ENCODE results near the gene RAX2.

Gene RAX2

GRCh38 chr19:3782330-3782729, 10.3 kb upstream of the RAX2 start:
- H3K27me3 ChIP-seq (ENCODE audit: control insufficient read depth, insufficient read depth, low read length), result peaks cover 6% of the 10 kb centered on the region
- H3K4me3 ChIP-seq (ENCODE audit: low read length), result no peak overlapping the region

GRCh38 chr19:3781603-3782002, 9.6 kb upstream of the RAX2 start:
- H3K27ac ChIP-seq (ENCODE audit: low read depth, low read length), result no peak overlapping the region
- H3K27me3 ChIP-seq (ENCODE audit: control insufficient read depth, insufficient read depth, low read length), result peaks cover 6% of the 10 kb centered on the region
- H3K4me3 ChIP-seq (ENCODE audit: low read length), result no peak overlapping the region
- H3K4me1 ChIP-seq (ENCODE audit: control insufficient read depth, insufficient read depth, low read length), result no peaks in the 10 kb centered on the region
- H3K36me3 ChIP-seq (ENCODE audit: control insufficient read depth, insufficient read depth, low read length), result no peaks in the 10 kb centered on the region
- no peak overlapping the region for H3K9ac ChIP-seq (ENCODE audit: low read length)

More at GRCh38 chr19:3782330-3782729, 10.3 kb upstream of the RAX2 start:
- Histone ChIP-seq H3K9ac (ENCODE audit: low read length) (no peak overlapping the region), H3K36me3 (ENCODE audit: control insufficient read depth, insufficient read depth, low read length) (no peaks in the 10 kb centered on the region), H3K27ac (ENCODE audit: low read depth, low read length) (no peak overlapping the region), H3K4me1 (ENCODE audit: control insufficient read depth, insufficient read depth, low read length) (no peaks in the 10 kb centered on the region)

- H3K4me1 ChIP-seq (ENCODE audit: control insufficient read depth, insufficient read depth, low read length), result no peaks in the 10 kb centered on the region
- H3K36me3 ChIP-seq (ENCODE audit: control insufficient read depth, insufficient read depth, low read length), result no peaks in the 10 kb centered on the region
- peaks cover 6% of the 10 kb centered on the region for H3K27me3 ChIP-seq (ENCODE audit: control insufficient read depth, insufficient read depth, low read length)
- H3K4me3 ChIP-seq (ENCODE audit: low read length), result no peak overlapping the region
- no peak overlapping the region for H3K9ac ChIP-seq (ENCODE audit: low read length)
- no peak overlapping the region for H3K27ac ChIP-seq (ENCODE audit: low read depth, low read length)
These were observed 8.8 kb upstream of the RAX2 start for GRCh38 chr19:3780786-3781304.

GRCh38 chr19:3778899-3779723, 7.1 kb upstream of the RAX2 start:
- Histone ChIP-seq H3K9ac (ENCODE audit: low read length) (no peak overlapping the region), H3K36me3 (ENCODE audit: control insufficient read depth, insufficient read depth, low read length) (no peaks in the 10 kb centered on the region), H3K4me3 (ENCODE audit: low read length) (no peak overlapping the region), H3K27me3 (ENCODE audit: control insufficient read depth, insufficient read depth, low read length) (no peaks in the 10 kb centered on the region), H3K4me1 (ENCODE audit: control insufficient read depth, insufficient read depth, low read length) (no peaks in the 10 kb centered on the region), H3K27ac (ENCODE audit: low read depth, low read length) (no peak overlapping the region)

- H3K27ac ChIP-seq (ENCODE audit: low read depth, low read length), result no peak overlapping the region
- no peaks in the 10 kb centered on the region for H3K4me1 ChIP-seq (ENCODE audit: control insufficient read depth, insufficient read depth, low read length)
- no peak overlapping the region for H3K9ac ChIP-seq (ENCODE audit: low read length)
- no peak overlapping the region for H3K4me3 ChIP-seq (ENCODE audit: low read length)
- H3K27me3 ChIP-seq (ENCODE audit: control insufficient read depth, insufficient read depth, low read length), result no peaks in the 10 kb centered on the region
- no peaks in the 10 kb centered on the region for H3K36me3 ChIP-seq (ENCODE audit: control insufficient read depth, insufficient read depth, low read length)
These were observed 6.3 kb upstream of the RAX2 start for GRCh38 chr19:3778104-3778867.

GRCh38 chr19:3776479-3777040, 4.5 kb upstream of the RAX2 start:
- Histone ChIP-seq H3K27ac (ENCODE audit: low read depth, low read length) (no peak overlapping the region), H3K4me3 (ENCODE audit: low read length) (no peak overlapping the region), H3K27me3 (ENCODE audit: control insufficient read depth, insufficient read depth, low read length) (peaks cover 3% of the 10 kb centered on the region), H3K36me3 (ENCODE audit: control insufficient read depth, insufficient read depth, low read length) (no peaks in the 10 kb centered on the region), H3K9ac (ENCODE audit: low read length) (no peak overlapping the region), H3K4me1 (ENCODE audit: control insufficient read depth, insufficient read depth, low read length) (no peaks in the 10 kb centered on the region)

- peaks cover 3% of the 10 kb centered on the region for H3K27me3 ChIP-seq (ENCODE audit: control insufficient read depth, insufficient read depth, low read length)
These were observed 3.8 kb upstream of the RAX2 start for GRCh38 chr19:3775831-3776230.

GRCh38 chr19:3775374-3775711, 3.3 kb upstream of the RAX2 start:
- Histone ChIP-seq H3K4me3 (ENCODE audit: low read length) (no peak overlapping the region), H3K4me1 (ENCODE audit: control insufficient read depth, insufficient read depth, low read length) (no peaks in the 10 kb centered on the region), H3K9ac (ENCODE audit: low read length) (no peak overlapping the region), H3K36me3 (ENCODE audit: control insufficient read depth, insufficient read depth, low read length) (no peaks in the 10 kb centered on the region), H3K27me3 (ENCODE audit: control insufficient read depth, insufficient read depth, low read length) (peaks cover 3% of the 10 kb centered on the region), H3K27ac (ENCODE audit: low read depth, low read length) (no peak overlapping the region)

More at GRCh38 chr19:3775831-3776230, 3.8 kb upstream of the RAX2 start:
- Histone ChIP-seq H3K9ac (ENCODE audit: low read length) (no peak overlapping the region), H3K4me1 (ENCODE audit: control insufficient read depth, insufficient read depth, low read length) (no peaks in the 10 kb centered on the region), H3K36me3 (ENCODE audit: control insufficient read depth, insufficient read depth, low read length) (no peaks in the 10 kb centered on the region), H3K27ac (ENCODE audit: low read depth, low read length) (no peak overlapping the region), H3K4me3 (ENCODE audit: low read length) (no peak overlapping the region)

GRCh38 chr19:3774621-3775373, 2.8 kb upstream of the RAX2 start:
- H3K9ac ChIP-seq (ENCODE audit: low read length), result no peak overlapping the region

GRCh38 chr19:3773814-3774515, 1.9 kb upstream of the RAX2 start:
- peaks cover 3% of the 10 kb centered on the region for H3K27me3 ChIP-seq (ENCODE audit: control insufficient read depth, insufficient read depth, low read length)
- no peak overlapping the region for H3K9ac ChIP-seq (ENCODE audit: low read length)
- no peak overlapping the region for H3K4me3 ChIP-seq (ENCODE audit: low read length)
- no peaks in the 10 kb centered on the region for H3K36me3 ChIP-seq (ENCODE audit: control insufficient read depth, insufficient read depth, low read length)
- no peak overlapping the region for H3K27ac ChIP-seq (ENCODE audit: low read depth, low read length)
- no peaks in the 10 kb centered on the region for H3K4me1 ChIP-seq (ENCODE audit: control insufficient read depth, insufficient read depth, low read length)

More at GRCh38 chr19:3774621-3775373, 2.8 kb upstream of the RAX2 start:
- no peak overlapping the region for H3K4me3 ChIP-seq (ENCODE audit: low read length)
- no peaks in the 10 kb centered on the region for H3K36me3 ChIP-seq (ENCODE audit: control insufficient read depth, insufficient read depth, low read length)
- H3K4me1 ChIP-seq (ENCODE audit: control insufficient read depth, insufficient read depth, low read length), result no peaks in the 10 kb centered on the region
- peaks cover 3% of the 10 kb centered on the region for H3K27me3 ChIP-seq (ENCODE audit: control insufficient read depth, insufficient read depth, low read length)
- H3K27ac ChIP-seq (ENCODE audit: low read depth, low read length), result no peak overlapping the region

- Histone ChIP-seq H3K4me3 (ENCODE audit: low read length) (no peak overlapping the region), H3K27me3 (ENCODE audit: control insufficient read depth, insufficient read depth, low read length) (peaks cover 3% of the 10 kb centered on the region), H3K9ac (ENCODE audit: low read length) (no peak overlapping the region), H3K4me1 (ENCODE audit: control insufficient read depth, insufficient read depth, low read length) (no peaks in the 10 kb centered on the region), H3K36me3 (ENCODE audit: control insufficient read depth, insufficient read depth, low read length) (peaks cover 7% of the 10 kb centered on the region), H3K27ac (ENCODE audit: low read depth, low read length) (no peak overlapping the region)
These were observed 775 bp downstream of the RAX2 start for GRCh38 chr19:3771000-3771905.

All from rectal smooth muscle tissue (tissue), 1 donor.